ENCODE data around the gene CCNL2. TPM values are rescaled to one million over a fixed set of nuclear protein-coding genes. Genes with fewer than 3 reads are reported as not detected.
A peak's percentile ranks its signal among the peaks of the same experiment; 100 is the strongest.

The CCNL2 gene
- total RNA-seq, 1 donor from 2014 or later, result 261 TPM

DNA sequence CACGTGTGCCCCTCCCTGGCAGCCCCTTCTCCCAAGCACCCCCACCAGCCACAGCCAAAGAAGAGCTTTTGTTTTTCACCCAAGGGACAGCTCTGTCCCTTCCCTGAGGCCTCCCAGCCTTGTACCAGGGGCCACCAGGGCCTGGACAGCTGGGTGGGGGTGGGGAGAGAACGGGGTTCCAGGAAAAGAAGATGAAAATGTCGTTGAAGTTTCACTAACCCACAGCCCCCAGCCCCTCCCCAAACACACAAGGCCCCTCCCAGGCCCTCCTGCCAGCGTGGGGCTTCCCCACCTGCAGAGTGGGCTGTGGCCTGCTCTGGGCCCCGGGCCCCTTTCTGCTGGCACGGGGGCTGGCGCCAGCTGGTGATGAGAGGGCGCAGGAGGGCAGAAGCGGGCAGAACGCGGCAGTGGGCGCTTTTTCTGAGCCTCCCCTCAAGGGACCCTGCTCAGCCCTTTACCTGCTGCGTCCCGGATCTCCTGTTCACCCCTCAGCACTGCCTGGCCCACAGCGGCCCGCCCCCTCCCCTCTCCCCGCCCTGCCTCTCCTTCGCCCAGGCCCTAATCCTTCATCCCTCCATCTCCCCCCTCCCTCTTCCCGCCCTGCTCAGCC lies 27.5 kb upstream of the CCNL2 start:
- DNase-seq (ENCODE audit: low read depth, low spot score), result no peak
- Mint-ChIP-seq H3K27ac (ENCODE audit: unreplicated experiment) (no peak overlapping the region), H3K36me3 (ENCODE audit: low read depth) (no peaks in the 10 kb centered on the region), H3K27me3 (ENCODE audit: low read depth) (peaks cover 28% of the 10 kb centered on the region), H3K4me1 (peaks cover 40% of the 10 kb centered on the region), H3K4me3 (no peak overlapping the region), H3K9me3 (no peaks in the 10 kb centered on the region)
- TF ChIP-seq CTCF (conservative IDR thresholded peaks at IDR 0.05), result no peak

GRCh38 chr1:1425753-1426495 lies 26.8 kb upstream of the CCNL2 start:
- no peak for DNase-seq (ENCODE audit: low read depth, low spot score)
- Mint-ChIP-seq H3K27me3 (ENCODE audit: low read depth) (peaks cover 28% of the 10 kb centered on the region), H3K9me3 (no peaks in the 10 kb centered on the region), H3K4me3 (no peak overlapping the region), H3K27ac (ENCODE audit: unreplicated experiment) (no peak overlapping the region), H3K36me3 (ENCODE audit: low read depth) (no peaks in the 10 kb centered on the region), H3K4me1 (peaks cover 38% of the 10 kb centered on the region)
- TF ChIP-seq CTCF (conservative IDR thresholded peaks at IDR 0.05), result no peak

DNA sequence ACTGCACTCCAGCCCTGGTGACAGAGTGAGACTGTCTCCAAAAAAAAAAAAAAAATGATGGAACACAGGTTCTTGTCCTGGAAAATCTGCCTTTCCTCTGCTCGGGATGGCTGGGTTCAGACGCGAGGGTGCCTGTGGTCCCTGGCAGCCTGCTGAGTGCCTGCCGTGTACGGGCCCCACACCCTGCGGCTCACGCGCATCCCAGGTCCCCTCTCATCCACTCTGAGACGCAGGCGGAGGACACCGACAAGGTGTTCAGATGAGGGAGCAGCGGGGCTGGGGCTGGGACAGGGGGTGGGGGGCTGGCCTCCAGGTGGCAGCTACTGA lies 26.3 kb upstream of the CCNL2 start:
- peaks cover 36% of the 10 kb centered on the region for H3K4me1 Mint-ChIP-seq
- TF ChIP-seq CTCF (conservative IDR thresholded peaks at IDR 0.05), result no peak
- no peaks in the 10 kb centered on the region for H3K36me3 Mint-ChIP-seq (ENCODE audit: low read depth)

DNA sequence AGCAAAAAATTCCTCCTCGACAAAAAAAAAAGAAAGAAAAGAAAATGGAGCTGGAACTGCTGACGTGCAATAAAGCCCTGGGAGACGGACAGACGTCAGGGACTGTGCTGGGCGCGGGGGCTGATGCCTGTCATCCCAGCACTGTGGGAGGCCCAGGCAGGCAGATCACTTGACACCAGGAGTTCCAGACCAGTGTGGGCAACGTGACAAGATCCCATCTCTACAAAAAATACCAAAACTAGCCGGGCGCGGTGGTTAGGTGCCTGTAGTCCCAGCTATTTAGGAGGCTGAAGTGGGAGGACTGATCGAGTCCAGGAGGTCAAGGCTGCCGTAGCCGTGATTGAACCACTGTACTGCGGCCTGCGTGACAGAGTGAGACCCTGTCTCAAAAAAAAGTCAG lies 25.6 kb upstream of the CCNL2 start:
- no peak for DNase-seq (ENCODE audit: low read depth, low spot score)
- Mint-ChIP-seq H3K4me3 (peak overlapping the region; percentile 34), H3K9me3 (no peaks in the 10 kb centered on the region)

More for the DNA sequence above, 26.3 kb upstream of the CCNL2 start:
- Mint-ChIP-seq H3K4me3 (no peak overlapping the region), H3K27ac (ENCODE audit: unreplicated experiment) (no peak overlapping the region), H3K27me3 (ENCODE audit: low read depth) (peaks cover 28% of the 10 kb centered on the region), H3K9me3 (no peaks in the 10 kb centered on the region)
- DNase-seq (ENCODE audit: low read depth, low spot score), result no peak

GRCh38 chr1:1423245-1423597 lies 24.1 kb upstream of the CCNL2 start:
- no peak overlapping the region for H3K27ac Mint-ChIP-seq (ENCODE audit: unreplicated experiment)
- no peaks in the 10 kb centered on the region for H3K9me3 Mint-ChIP-seq
- TF ChIP-seq CTCF (conservative IDR thresholded peaks at IDR 0.05), result no peak
- no peaks in the 10 kb centered on the region for H3K36me3 Mint-ChIP-seq (ENCODE audit: low read depth)
- no peak for DNase-seq (ENCODE audit: low read depth, low spot score)
- H3K4me3 Mint-ChIP-seq, result no peak overlapping the region
- H3K27me3 Mint-ChIP-seq (ENCODE audit: low read depth), result peaks cover 11% of the 10 kb centered on the region
- peaks cover 27% of the 10 kb centered on the region for H3K4me1 Mint-ChIP-seq

More for the DNA sequence above, 25.6 kb upstream of the CCNL2 start:
- Mint-ChIP-seq H3K27me3 (ENCODE audit: low read depth) (peaks cover 23% of the 10 kb centered on the region), H3K4me1 (peaks cover 29% of the 10 kb centered on the region), H3K27ac (ENCODE audit: unreplicated experiment) (no peak overlapping the region), H3K36me3 (ENCODE audit: low read depth) (no peaks in the 10 kb centered on the region)
- no peak for TF ChIP-seq CTCF (conservative IDR thresholded peaks at IDR 0.05)

All from neural crest cell (in vitro differentiated cells).